GM18505 (cell line): Measurements from ENCODE around the gene ITGAL.

Experiments
- ATAC-seq: cut with Tn5 transposase; IDR thresholded peaks from one replicate; pipeline ENCODE4 v1.9.1; 2021; ENCODE audit not compliant: unreplicated experiment
- POLR2A ChIP-seq: IDR thresholded peaks from 4 replicates; pipeline ENCODE4 v1.6.1; 2011; ENCODE audit warnings: borderline replicate concordance; ENCODE audit not compliant: insufficient read depth, insufficient read length; ENCODE audit errors: extremely low read depth

ITGAL gene

GRCh38 chr16:30490210-30490609, 17.7 kb downstream of the ITGAL start:
- TF ChIP-seq POLR2A, result no peak
- no peak for ATAC-seq

- no peak for ATAC-seq
- TF ChIP-seq POLR2A, result no peak
Measured at GRCh38 chr16:30491229-30491628, 18.7 kb downstream of the ITGAL start.

GRCh38 chr16:30491744-30492308, 19.3 kb downstream of the ITGAL start:
- ATAC-seq, result no peak
- no peak for TF ChIP-seq POLR2A

- TF ChIP-seq POLR2A, result no peak
- ATAC-seq, result no peak
Measured at GRCh38 chr16:30493941-30494488, 21.5 kb downstream of the ITGAL start.

- no peak for ATAC-seq
- no peak for TF ChIP-seq POLR2A
Measured at GRCh38 chr16:30494709-30495108, 22.2 kb downstream of the ITGAL start.

GRCh38 chr16:30499284-30499683, 26.7 kb downstream of the ITGAL start:
- no peak for ATAC-seq
- no peak for TF ChIP-seq POLR2A

GRCh38 chr16:30503403-30504296, 31.1 kb downstream of the ITGAL start:
- TF ChIP-seq POLR2A, result no peak
- ATAC-seq, result no peak

- ATAC-seq, result no peak
- TF ChIP-seq POLR2A, result no peak
Measured at GRCh38 chr16:30509081-30509765, 36.7 kb downstream of the ITGAL start.

GRCh38 chr16:30510376-30510938, 37.9 kb downstream of the ITGAL start:
- no peak for ATAC-seq
- TF ChIP-seq POLR2A, result no peak

GRCh38 chr16:30511509-30511908, 39.0 kb downstream of the ITGAL start:
- no peak for ATAC-seq

GRCh38 chr16:30515275-30515674, 42.7 kb downstream of the ITGAL start:
- ATAC-seq, result no peak
- no peak for TF ChIP-seq POLR2A

More at GRCh38 chr16:30511509-30511908, 39.0 kb downstream of the ITGAL start:
- no peak for TF ChIP-seq POLR2A

GRCh38 chr16:30518552-30518951, 46.0 kb downstream of the ITGAL start:
- TF ChIP-seq POLR2A, result no peak
- no peak for ATAC-seq
